Measurements from ENCODE around the gene MTG1.
"Not testable (repeated sequence)": the region's sequence is repeated elsewhere in the genome, so short reads cannot be mapped to it uniquely, and the experiment has no call there.

MTG1 gene

GRCh38 chr10:133405844-133406527 lies 12.0 kb downstream of the MTG1 start:
- H3K9ac ChIP-seq, result no peak overlapping the region
- H3K79me2 ChIP-seq, result peaks cover 18% of the 10 kb centered on the region
- H3K4me2 ChIP-seq (ENCODE audit: low read length), result no peak overlapping the region
- no peak overlapping the region for H3K27ac ChIP-seq
- no peak overlapping the region for H2AFZ ChIP-seq
- H3K4me1 ChIP-seq, result no peaks in the 10 kb centered on the region
- H3K36me3 ChIP-seq (ENCODE audit: control insufficient read depth, insufficient read depth, low read length), result no peaks in the 10 kb centered on the region
- no peaks in the 10 kb centered on the region for H3K9me3 ChIP-seq (ENCODE audit: control insufficient read depth, low read length)
- H3K4me3 ChIP-seq (ENCODE audit: low read depth, low read length), result no peak overlapping the region
- no peaks in the 10 kb centered on the region for H3K27me3 ChIP-seq (ENCODE audit: control insufficient read depth, insufficient read depth, low read length)
- TF ChIP-seq CTCF (IDR thresholded peaks at IDR 0.05), result no peak

- no peaks in the 10 kb centered on the region for H3K4me1 ChIP-seq
Observed at GRCh38 chr10:133411523-133412380, 17.8 kb downstream of the MTG1 start.

GRCh38 chr10:133412381-133412711 lies 18.4 kb downstream of the MTG1 start:
- Histone ChIP-seq H3K36me3 (ENCODE audit: control insufficient read depth, insufficient read depth, low read length) (no peaks in the 10 kb centered on the region), H3K4me1 (no peaks in the 10 kb centered on the region), H3K4me2 (ENCODE audit: low read length) (no peak overlapping the region), H2AFZ (no peak overlapping the region), H3K9me3 (ENCODE audit: control insufficient read depth, low read length) (no peaks in the 10 kb centered on the region), H3K9ac (no peak overlapping the region), H3K79me2 (peaks cover 23% of the 10 kb centered on the region), H3K27me3 (ENCODE audit: control insufficient read depth, insufficient read depth, low read length) (no peaks in the 10 kb centered on the region), H3K27ac (no peak overlapping the region), H3K4me3 (ENCODE audit: low read depth, low read length) (no peak overlapping the region)
- no peak for TF ChIP-seq CTCF (IDR thresholded peaks at IDR 0.05)

More at GRCh38 chr10:133411523-133412380, 17.8 kb downstream of the MTG1 start:
- Histone ChIP-seq H3K27ac (no peak overlapping the region), H3K36me3 (ENCODE audit: control insufficient read depth, insufficient read depth, low read length) (no peaks in the 10 kb centered on the region), H2AFZ (no peak overlapping the region), H3K4me2 (ENCODE audit: low read length) (no peak overlapping the region), H3K79me2 (peaks cover 23% of the 10 kb centered on the region), H3K4me3 (ENCODE audit: low read depth, low read length) (no peak overlapping the region), H3K9me3 (ENCODE audit: control insufficient read depth, low read length) (no peaks in the 10 kb centered on the region), H3K9ac (no peak overlapping the region), H3K27me3 (ENCODE audit: control insufficient read depth, insufficient read depth, low read length) (no peaks in the 10 kb centered on the region)
- no peak for TF ChIP-seq CTCF (IDR thresholded peaks at IDR 0.05)

- H3K79me2 ChIP-seq, result peaks cover 21% of the 10 kb centered on the region
- not testable (repeated sequence) for H3K4me3 ChIP-seq (ENCODE audit: low read depth, low read length); H3K36me3 ChIP-seq (ENCODE audit: control insufficient read depth, insufficient read depth, low read length); H3K4me2 ChIP-seq (ENCODE audit: low read length); H3K9ac ChIP-seq; H3K27me3 ChIP-seq (ENCODE audit: control insufficient read depth, insufficient read depth, low read length); H3K4me1 ChIP-seq; H3K27ac ChIP-seq; H3K9me3 ChIP-seq (ENCODE audit: control insufficient read depth, low read length); H2AFZ ChIP-seq
Observed at GRCh38 chr10:133414401-133414800, 20.4 kb downstream of the MTG1 start.

- H3K27ac ChIP-seq, result no peak overlapping the region
- H3K4me3 ChIP-seq (ENCODE audit: low read depth, low read length), result no peak overlapping the region
- H2AFZ ChIP-seq, result no peak overlapping the region
- H3K9me3 ChIP-seq (ENCODE audit: control insufficient read depth, low read length), result no peaks in the 10 kb centered on the region
- no peaks in the 10 kb centered on the region for H3K4me1 ChIP-seq
- peaks cover 2% of the 10 kb centered on the region for H3K27me3 ChIP-seq (ENCODE audit: control insufficient read depth, insufficient read depth, low read length)
- H3K4me2 ChIP-seq (ENCODE audit: low read length), result no peak overlapping the region
- H3K79me2 ChIP-seq, result peaks cover 20% of the 10 kb centered on the region
- H3K9ac ChIP-seq, result no peak overlapping the region
- no peak for TF ChIP-seq CTCF (IDR thresholded peaks at IDR 0.05)
- no peaks in the 10 kb centered on the region for H3K36me3 ChIP-seq (ENCODE audit: control insufficient read depth, insufficient read depth, low read length)
Observed at GRCh38 chr10:133415752-133416151, 21.8 kb downstream of the MTG1 start.

Measured in parathyroid adenoma (tissue), 2 donors.